ENCODE data around the gene ZNF101. TPM values are rescaled to one million over a fixed set of nuclear protein-coding genes. Genes with fewer than 3 reads are reported as not detected.

ZNF101 gene
- total and polyA plus RNA-seq, 9 of the 15 experiments (the other 6 are each of a cell fraction or from before 2014, with no cell fraction given), result 9.6 to 20.3 (median 12.4) TPM

DNA sequence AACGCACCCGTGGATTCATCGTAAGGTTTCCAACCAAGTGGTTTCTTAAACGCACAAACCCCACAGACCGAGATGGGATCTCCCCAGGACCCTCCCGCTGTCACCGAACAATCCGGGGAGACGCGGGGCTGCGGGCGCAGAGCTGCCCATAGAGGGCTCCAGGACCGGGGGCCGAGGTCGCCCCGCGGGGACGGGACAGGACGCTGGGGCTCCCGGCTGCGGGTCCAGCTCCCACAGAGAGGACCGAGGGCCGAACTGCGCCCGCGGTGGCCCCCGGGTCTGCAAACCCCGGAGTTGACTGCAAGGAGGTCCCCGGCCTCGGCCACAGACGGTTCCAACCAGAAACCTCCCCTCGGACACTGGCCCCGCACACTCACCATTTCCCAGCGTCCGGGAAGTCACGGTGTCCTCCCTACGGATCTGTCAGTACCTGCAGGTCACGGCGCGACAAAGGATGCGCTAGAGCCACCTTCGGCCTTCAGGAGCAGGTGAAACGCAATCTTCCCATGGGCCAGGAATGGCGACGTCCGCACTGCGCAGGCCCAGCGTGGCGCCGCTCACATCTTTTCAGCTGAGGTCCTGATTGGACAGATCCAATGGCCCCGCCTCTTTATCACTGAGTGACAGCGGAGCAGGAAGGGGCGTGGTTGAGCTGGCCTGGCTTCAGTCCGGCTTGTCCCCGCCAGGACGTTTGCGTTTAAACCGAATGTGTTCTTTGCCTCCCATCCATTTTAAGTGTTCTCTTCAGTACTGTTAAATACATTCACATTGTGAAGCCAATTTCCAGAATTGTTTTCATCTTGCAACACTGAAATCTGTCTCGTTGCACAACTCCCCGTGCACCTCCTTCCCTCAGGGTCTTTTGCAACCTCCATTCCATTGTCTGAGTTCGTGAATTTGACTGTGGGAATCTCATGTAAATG lies 64.2 kb downstream of the ZNF101 start, which contains the start of gene ZNF14 (continued):
- peak; percentile 68 to 69 for TF ChIP-seq E2F6 (IDR thresholded peaks at IDR 0.05; ENCODE audit: borderline replicate concordance in 1 of 2, extremely low read depth in 1 of 2, insufficient read depth in 1 of 2, insufficient read length in 1 of 2, low read depth in 1 of 2, low read length in 1 of 2, poor library complexity in 1 of 2, severe bottlenecking in 1 of 2)
- peak; percentile 99 for TF ChIP-seq PKNOX1 (IDR thresholded peaks at IDR 0.05)
- no peak for TF ChIP-seq ETS2 (tag; IDR thresholded peaks at IDR 0.05; ENCODE audit: borderline replicate concordance, poor library complexity, severe bottlenecking)
- TF ChIP-seq NCOR1 (IDR thresholded peaks at IDR 0.05), result no peak
- TF ChIP-seq RBM25 (IDR thresholded peaks at IDR 0.05; ENCODE audit: low read depth, low read length, severe bottlenecking), result no peak
- TF ChIP-seq FOXJ2 (tag; IDR thresholded peaks at IDR 0.05), result no peak
- TF ChIP-seq SPI1 (IDR thresholded peaks at IDR 0.05; ENCODE audit: borderline replicate concordance, low read depth, low read length), result no peak
- TF ChIP-seq TAF7 (tag; IDR thresholded peaks at IDR 0.05), result peak; percentile 51; the same call in 1 of the 2 replicates
- 0 out of 2 replicates have a peak, but pooled peaks have one; percentile 25 for TF ChIP-seq LCOR (CRISPR knock-in tag; IDR thresholded peaks at IDR 0.05)
- no peak for TF ChIP-seq MYC (IDR thresholded peaks at IDR 0.05; ENCODE audit: low read depth, low read length)
- TF ChIP-seq MYC (CRISPR knock-in tag; IDR thresholded peaks at IDR 0.05; ENCODE audit: borderline replicate concordance, low read depth), result peak; percentile 44; the same call in 1 of the 2 replicates
- no peak for TF ChIP-seq ZNF316 (IDR thresholded peaks at IDR 0.05)
- 0 out of 2 replicates have a peak, but pooled peaks have one; percentile 9 for TF ChIP-seq ESRRA (IDR thresholded peaks at IDR 0.05; ENCODE audit: borderline replicate concordance, low read depth)
- TF ChIP-seq HNRNPUL1 (IDR thresholded peaks at IDR 0.05; ENCODE audit: low read length), result no peak
- peak; percentile 85 for TF ChIP-seq PHF20 (IDR thresholded peaks at IDR 0.05; ENCODE audit: partially characterized antibody)
- no peak for TF ChIP-seq POLR3A (IDR thresholded peaks at IDR 0.05; ENCODE audit: borderline replicate concordance, extremely low read depth, insufficient read depth, insufficient read length)
- TF ChIP-seq, protein P1, sequence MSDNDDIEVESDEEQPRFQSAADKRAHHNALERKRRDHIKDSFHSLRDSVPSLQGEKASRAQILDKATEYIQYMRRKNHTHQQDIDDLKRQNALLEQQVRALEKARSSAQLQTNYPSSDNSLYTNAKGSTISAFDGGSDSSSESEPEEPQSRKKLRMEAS (CRISPR knock-in tag; IDR thresholded peaks at IDR 0.05), result no peak; the same call in 1 of the 2 replicates
- TF ChIP-seq ZKSCAN1 (IDR thresholded peaks at IDR 0.05; ENCODE audit: low read depth, low read length), result no peak
- TF ChIP-seq ZNF57 (CRISPR knock-in tag; IDR thresholded peaks at IDR 0.05), result no peak
- no peak for TF ChIP-seq MBD1 (CRISPR knock-in tag; IDR thresholded peaks at IDR 0.05)
- peak; percentile 99 for TF ChIP-seq NRF1 (conservative IDR thresholded peaks at IDR 0.05 in 1 of 2, IDR thresholded peaks at IDR 0.05 in 1 of 2)
